H9 (cell line): Measurements from ENCODE around the gene AP2A2. TPM values are rescaled to one million over a fixed set of nuclear protein-coding genes. Genes with fewer than 3 reads are reported as not detected.

Experiments
- DNase-seq: peaks from one replicate; pipeline ENCODE4 v3.0.0-alpha.2; 2017
- H2AFZ ChIP-seq: one replicate; pipeline ENCODE4 v1.6.1; 2013; ENCODE audit warnings: mild to moderate bottlenecking, low read length, control low read depth, moderate library complexity
- H2AK5ac ChIP-seq: 2 replicates; pipeline ENCODE4 v1.6.1; 2013; ENCODE audit warnings: low read length, control low read depth, mixed read lengths; ENCODE audit not compliant: insufficient read length
- H2BK120ac ChIP-seq: one replicate; pipeline ENCODE4 v1.6.1; 2013; ENCODE audit warnings: low read depth, mild to moderate bottlenecking, low read length, control low read depth, inconsistent platforms; ENCODE audit not compliant: poor library complexity, severe bottlenecking
- H2BK12ac ChIP-seq: 2 replicates; pipeline ENCODE4 v1.6.1; 2013; ENCODE audit warnings: low read length, control low read depth, mixed read lengths, low read depth; ENCODE audit not compliant: insufficient read length
- H2BK15ac ChIP-seq: 2 replicates; pipeline ENCODE4 v1.6.1; 2013; ENCODE audit warnings: low read depth, low read length, control low read depth
- H2BK20ac ChIP-seq: one replicate; pipeline ENCODE4 v1.6.1; 2013; ENCODE audit warnings: low read depth, mild to moderate bottlenecking, low read length, control low read depth, inconsistent platforms; ENCODE audit not compliant: poor library complexity, severe bottlenecking
- H2BK5ac ChIP-seq: 2 replicates; pipeline ENCODE4 v1.6.1; 2013; ENCODE audit warnings: low read length, control low read depth, mixed read lengths; ENCODE audit not compliant: insufficient read length
- H3K14ac ChIP-seq: 2 replicates; pipeline ENCODE4 v1.6.1; 2013; ENCODE audit warnings: low read length, control low read depth; ENCODE audit not compliant: insufficient read depth
- H3K18ac ChIP-seq: 2 replicates; pipeline ENCODE4 v1.6.1; 2013; ENCODE audit warnings: low read depth, mild to moderate bottlenecking, mixed read lengths, low read length, control low read depth; ENCODE audit not compliant: insufficient read length
- H3K23ac ChIP-seq: 2 replicates; pipeline ENCODE4 v1.6.1; 2013; ENCODE audit warnings: low read length, control low read depth, mixed read lengths, low read depth; ENCODE audit not compliant: insufficient read length
- H3K23me2 ChIP-seq: 2 replicates; pipeline ENCODE4 v1.6.1; 2013; ENCODE audit warnings: low read depth, mild to moderate bottlenecking, mixed read lengths, low read length, control low read depth; ENCODE audit not compliant: insufficient read length, poor library complexity, severe bottlenecking
- H3K27ac ChIP-seq: 2 replicates; pipeline ENCODE4 v1.5.1; 2013; ENCODE audit warnings: low read length, control low read depth, mixed read lengths, low read depth; ENCODE audit not compliant: insufficient read length
- H3K27me3 ChIP-seq: 2 replicates; pipeline ENCODE4 v1.6.1; 2013; ENCODE audit warnings: low read length, control low read depth, inconsistent platforms; ENCODE audit not compliant: insufficient read depth
- H3K4ac ChIP-seq: 2 replicates; pipeline ENCODE4 v1.6.1; 2013; ENCODE audit warnings: low read depth, mild to moderate bottlenecking, control low read depth, inconsistent platforms, low read length, moderate library complexity
- H3K4me1 ChIP-seq: 2 replicates; pipeline ENCODE4 v1.6.1; 2013; ENCODE audit warnings: low read length, control low read depth, inconsistent platforms; ENCODE audit not compliant: insufficient read depth
- H3K4me2 ChIP-seq: 2 replicates; pipeline ENCODE4 v1.6.1; 2013; ENCODE audit warnings: low read length, control low read depth, mixed read lengths; ENCODE audit not compliant: insufficient read length, insufficient read depth
- H3K56ac ChIP-seq: 2 replicates; pipeline ENCODE4 v1.6.1; 2013; ENCODE audit warnings: low read depth, mild to moderate bottlenecking, mixed read lengths, low read length, control low read depth; ENCODE audit not compliant: insufficient read length
- H3K79me1 ChIP-seq: 2 replicates; pipeline ENCODE4 v1.6.1; 2013; ENCODE audit warnings: low read depth, mild to moderate bottlenecking, moderate library complexity, low read length, control low read depth, inconsistent platforms; ENCODE audit not compliant: insufficient read depth, poor library complexity, severe bottlenecking
- H3K79me2 ChIP-seq: 2 replicates; pipeline ENCODE4 v1.6.1; 2013; ENCODE audit warnings: low read length, control low read depth, inconsistent platforms; ENCODE audit not compliant: insufficient read depth
- H3K9ac ChIP-seq: 2 replicates; pipeline ENCODE4 v1.6.1; 2013; ENCODE audit warnings: low read length, control low read depth, mixed read lengths; ENCODE audit not compliant: insufficient read length; ENCODE audit errors: extremely low read depth
- H3K9me3 ChIP-seq: one replicate; pipeline ENCODE4 v1.6.1; 2013; ENCODE audit warnings: low read depth, low read length, inconsistent platforms; ENCODE audit not compliant: control insufficient read depth
- H3T11ph ChIP-seq: one replicate; pipeline ENCODE4 v1.6.1; 2013; ENCODE audit warnings: mild to moderate bottlenecking, low read length, control low read depth, inconsistent platforms
- H4K20me1 ChIP-seq: one replicate; pipeline ENCODE4 v1.6.1; 2013; ENCODE audit not compliant: control insufficient read depth, insufficient read length, insufficient read depth
- H4K5ac ChIP-seq: 2 replicates; pipeline ENCODE4 v1.6.1; 2013; ENCODE audit warnings: low read depth, mild to moderate bottlenecking, mixed read lengths, low read length, control low read depth; ENCODE audit not compliant: insufficient read length
- H4K8ac ChIP-seq: replicated peaks from 2 replicates; pipeline ENCODE4 v1.6.1; 2013; ENCODE audit warnings: low read length, control low read depth, mixed read lengths, low read depth; ENCODE audit not compliant: insufficient read length
- H4K91ac ChIP-seq: 2 replicates; pipeline ENCODE4 v1.6.1; 2013; ENCODE audit warnings: low read depth, mild to moderate bottlenecking, moderate library complexity, mixed read lengths, low read length, control low read depth; ENCODE audit not compliant: insufficient read length
- H3K27ac Mint-ChIP-seq, 3 experiments: 2 replicates in 2 of 3; 3 replicates in 1 of 3; pipeline ENCODE4 v1.8.0; 2020 to 2021; ENCODE audit warnings: mixed read lengths in 3 of 3, mild to moderate bottlenecking in 1 of 3, moderate library complexity in 1 of 3
- H3K27me3 Mint-ChIP-seq: 2 replicates; pipeline ENCODE4 v1.8.0; 2021; ENCODE audit warnings: low read depth, mild to moderate bottlenecking, moderate library complexity, mixed read lengths
- H3K36me3 Mint-ChIP-seq, 3 experiments: 2 replicates in 2 of 3; 3 replicates in 1 of 3; pipeline ENCODE4 v1.8.0; 2020 to 2021; ENCODE audit warnings: low read depth in 3 of 3, mixed read lengths in 3 of 3; ENCODE audit not compliant: insufficient read depth in 1 of 3
- H3K4me1 Mint-ChIP-seq, 2 experiments: 2 replicates each; pipeline ENCODE4 v1.8.0; 2020; ENCODE audit warnings: mixed read lengths in 2 of 2
- H3K4me3 Mint-ChIP-seq, 2 experiments: 2 replicates in 1 of 2; 3 replicates in 1 of 2; pipeline ENCODE4 v1.8.0; 2020 to 2021; ENCODE audit warnings: mild to moderate bottlenecking in 2 of 2, mixed read lengths in 2 of 2, moderate library complexity in 1 of 2
- H3K9me3 Mint-ChIP-seq, 2 experiments: 2 replicates in 1 of 2; 3 replicates in 1 of 2; pipeline ENCODE4 v1.8.0; 2020; ENCODE audit warnings: mild to moderate bottlenecking in 2 of 2, mixed read lengths in 2 of 2, moderate library complexity in 1 of 2
- CTCF ChIP-seq: fragments of 200-600 bp; sonication (generic); conservative IDR thresholded peaks from 3 replicates; pipeline ENCODE4 v1.8.0; 2021; ENCODE audit warnings: antibody characterized with exemption, mild to moderate bottlenecking
- WGBS: extraction: QIAGEN DNeasy Blood & Tissue Kit; methylation state at CpG from one replicate; pipeline ENCODE4 v1.1.7; 2013; ENCODE audit warnings: missing lambda C conversion rate, low lambda C conversion rate, mixed read lengths; ENCODE audit not compliant: insufficient read length; ENCODE audit errors: extremely low coverage; 5-methylcytosine and 5-hydroxymethylcytosine counted together
- long read RNA-seq: library from polyadenylated mRNA; unstranded; transcript quantifications from one replicate; pipeline ENCODE4 v2.0.0, GENCODE V29; 2020
- total RNA-seq: library from RNA; stranded (reverse); gene quantifications from 2 replicates; pipeline ENCODE4 v1.2.1, GENCODE V29; 2021

Gene AP2A2
- total RNA-seq = 51.7 and 53.7 TPM in 2 replicates
- long read RNA-seq, full-length matches to known transcripts = 27 of 60 reads
- long read RNA-seq, partial matches to known transcripts = 12 of 60 reads
- long read RNA-seq, other reads (novel, unspliced or antisense) = 21 of 60 reads

- Histone ChIP-seq H4K20me1 (no peaks in the 10 kb centered on the region), H2AK5ac (no peak within 1 kb of the TSS), H4K91ac (peak within 1 kb of the TSS; percentile 44), H2BK120ac (no peak within 1 kb of the TSS), H2AFZ (no peak within 1 kb of the TSS), H3T11ph (no peak within 1 kb of the TSS), H3K14ac (no peak within 1 kb of the TSS), H3K4me1 (peaks cover under 1% of the 10 kb centered on the region; the same call in 1 of the 2 replicates), H3K23me2 (peaks cover 7% of the 10 kb centered on the region), H4K8ac (no peak within 1 kb of the TSS), H4K5ac (no peak within 1 kb of the TSS), H3K56ac (no peak within 1 kb of the TSS), H3K27ac (no peak within 1 kb of the TSS), H3K23ac (no peak within 1 kb of the TSS), H3K79me1 (peaks cover 12% of the 10 kb centered on the region), H3K9me3 (no peaks in the 10 kb centered on the region), H2BK15ac (no peak within 1 kb of the TSS; the same call in 1 of the 2 replicates), H2BK5ac (no peak within 1 kb of the TSS), H3K79me2 (peaks cover 11% of the 10 kb centered on the region; the same call in 1 of the 2 replicates), H3K18ac (no peak within 1 kb of the TSS), H3K9ac (peak within 1 kb of the TSS; percentile 45), H2BK12ac (no peak within 1 kb of the TSS), H3K4ac (no peak within 1 kb of the TSS), H2BK20ac (no peak within 1 kb of the TSS), H3K27me3 (no peaks in the 10 kb centered on the region), H3K4me2 (peak within 1 kb of the TSS; percentile 76)
- peak; percentile 75 for TF ChIP-seq CTCF
- Mint-ChIP-seq H3K4me3 (peak within 1 kb of the TSS; percentile 82 to 87), H3K4me1 (peaks cover 14 to 18% of the 10 kb centered on the region in 2 experiments), H3K27me3 (no peaks in the 10 kb centered on the region), H3K9me3 (no peaks in the 10 kb centered on the region), H3K27ac (peak within 1 kb of the TSS in 2 of 3 experiments; percentile 57 to 96; a peak in 3 of 7 replicates), H3K36me3 (peaks cover 4 to 14% (median 12%) of the 10 kb centered on the region in 3 experiments; a peak in 5 of 7 replicates)
- peak; percentile 86 for DNase-seq
- no CpG with 5 or more reads among the region's 124 CpGs for WGBS
These were observed at the start of gene AP2A2 for GRCh38 chr11:925496-926301. AP2A2 (plus strand) TSS chr11:925870; CDS start chr11:926022, 152 bp downstream.
